Lower leg skin (tissue), 3 donors: Measurements from ENCODE around the gene RPL38.

ENCODE experiments used
- POLR2A ChIP-seq, 2 donors: fragments of 450-650 bp; IDR thresholded peaks; one replicate each; pipeline ENCODE4 v1.6.1; 2016 to 2017; ENCODE audit warnings: antibody characterized with exemption in 2 of 2, mild to moderate bottlenecking in 1 of 2, moderate library complexity in 1 of 2
- TF ChIP-seq, protein P1 (sequence below), 3 donors: fragments of 450-650 bp; IDR thresholded peaks; one replicate each; pipeline ENCODE4 v1.5.1; 2016; ENCODE audit warnings: antibody characterized with exemption in 3 of 3, mild to moderate bottlenecking in 3 of 3, moderate library complexity in 2 of 3

DNA sequence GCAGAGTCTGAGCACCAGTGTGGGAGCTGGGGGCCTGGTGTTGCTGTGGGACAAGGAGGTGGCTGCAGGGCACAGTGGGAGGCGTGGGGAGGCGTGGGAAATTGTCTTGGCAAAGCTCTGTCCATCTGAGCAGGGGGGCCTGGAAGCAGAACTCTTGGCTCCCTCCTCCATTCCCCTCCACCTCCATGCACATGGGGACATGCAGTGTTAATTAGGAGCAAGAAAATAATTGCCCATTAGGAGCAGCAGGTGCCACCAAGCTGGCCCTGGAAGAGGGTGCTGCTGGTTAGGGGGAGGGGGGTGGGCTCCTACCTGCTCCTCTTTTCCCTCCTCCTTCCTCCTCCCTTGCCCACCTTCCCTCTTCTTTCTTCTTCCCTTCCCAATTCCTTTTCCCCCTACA is 14.4 kb downstream of the RPL38 start:
- TF ChIP-seq, protein P1, sequence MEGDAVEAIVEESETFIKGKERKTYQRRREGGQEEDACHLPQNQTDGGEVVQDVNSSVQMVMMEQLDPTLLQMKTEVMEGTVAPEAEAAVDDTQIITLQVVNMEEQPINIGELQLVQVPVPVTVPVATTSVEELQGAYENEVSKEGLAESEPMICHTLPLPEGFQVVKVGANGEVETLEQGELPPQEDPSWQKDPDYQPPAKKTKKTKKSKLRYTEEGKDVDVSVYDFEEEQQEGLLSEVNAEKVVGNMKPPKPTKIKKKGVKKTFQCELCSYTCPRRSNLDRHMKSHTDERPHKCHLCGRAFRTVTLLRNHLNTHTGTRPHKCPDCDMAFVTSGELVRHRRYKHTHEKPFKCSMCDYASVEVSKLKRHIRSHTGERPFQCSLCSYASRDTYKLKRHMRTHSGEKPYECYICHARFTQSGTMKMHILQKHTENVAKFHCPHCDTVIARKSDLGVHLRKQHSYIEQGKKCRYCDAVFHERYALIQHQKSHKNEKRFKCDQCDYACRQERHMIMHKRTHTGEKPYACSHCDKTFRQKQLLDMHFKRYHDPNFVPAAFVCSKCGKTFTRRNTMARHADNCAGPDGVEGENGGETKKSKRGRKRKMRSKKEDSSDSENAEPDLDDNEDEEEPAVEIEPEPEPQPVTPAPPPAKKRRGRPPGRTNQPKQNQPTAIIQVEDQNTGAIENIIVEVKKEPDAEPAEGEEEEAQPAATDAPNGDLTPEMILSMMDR (IDR thresholded peaks at IDR 0.05): no peak
- TF ChIP-seq POLR2A (IDR thresholded peaks at IDR 0.05): no peak
